Measurements from ENCODE around the gene TM4SF20. TPM values are rescaled to one million over a fixed set of nuclear protein-coding genes. Genes with fewer than 3 reads are reported as not detected.

Gene TM4SF20
- polyA plus RNA-seq, 2 donors = 0.04 TPM; not detected in 1

Other genes with a start within 250 kb of the TM4SF20 start
- gene COL4A4, start 215.1 kb downstream of the TM4SF20 start, polyA plus RNA-seq = under 1 TPM; 0.10 to 0.16 TPM
- gene COL4A3, start 214.7 kb downstream of the TM4SF20 start, polyA plus RNA-seq = under 1 TPM; 0.18 to 0.44 TPM
- gene MFF, start 54.1 kb downstream of the TM4SF20 start, polyA plus RNA-seq = 10 to 100 TPM; 57.1 to 61.8 TPM
- gene SCYGR1, start 8.6 kb upstream of the TM4SF20 start, polyA plus RNA-seq = not detected
- gene AGFG1, start 92.8 kb upstream of the TM4SF20 start, polyA plus RNA-seq = 10 to 100 TPM; 20.3 to 31.2 TPM
- gene SCYGR2, start 219.6 kb upstream of the TM4SF20 start, polyA plus RNA-seq = not detected
- not detected for gene SCYGR3, start 235.5 kb upstream of the TM4SF20 start, polyA plus RNA-seq
- not detected for gene SCYGR4, start 238.2 kb upstream of the TM4SF20 start, polyA plus RNA-seq